Measurements from ENCODE around the gene FCGR3A.
"Not testable (repeated sequence)": the region's sequence is repeated elsewhere in the genome, so short reads cannot be mapped to it uniquely, and the experiment has no call there.

Gene FCGR3A

GRCh38 chr1:161571703-161572102 lies 22.1 kb upstream of the FCGR3A start:
- H3K9me3 ChIP-seq; DNase-seq (ENCODE audit: low spot score in 2 of 2); in situ Hi-C loops (cut with MboI; ENCODE audit: low sequenced_read_pairs); H3K4me1 ChIP-seq; H3K36me3 ChIP-seq (replicated peaks); H3K4me3 ChIP-seq; H3K27me3 ChIP-seq (ENCODE audit: low read depth): not testable (repeated sequence)

DNA sequence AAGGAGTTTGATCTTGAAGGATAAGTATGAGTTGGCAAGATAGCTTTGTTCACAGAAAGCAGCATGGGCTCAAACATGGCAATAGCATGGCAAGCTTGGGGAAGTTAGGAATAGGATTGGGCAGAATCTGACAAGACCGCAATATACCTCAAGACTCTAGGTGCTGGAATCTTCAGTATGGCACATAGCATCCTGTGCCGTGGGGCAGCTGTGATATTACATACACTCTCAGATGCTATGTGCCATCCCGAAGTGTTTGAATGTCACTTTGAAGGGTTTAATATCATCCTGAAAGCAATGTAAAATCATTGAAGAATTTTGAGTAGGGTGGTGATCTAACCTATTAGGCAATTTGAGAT lies 17.0 kb upstream of the FCGR3A start:
- H3K36me3 ChIP-seq (replicated peaks); H3K4me3 ChIP-seq; H3K27me3 ChIP-seq (ENCODE audit: low read depth); DNase-seq (ENCODE audit: low spot score in 2 of 2); H3K9me3 ChIP-seq; H3K4me1 ChIP-seq; in situ Hi-C loops (cut with MboI; ENCODE audit: low sequenced_read_pairs): not testable (repeated sequence)

- in situ Hi-C loops (cut with MboI; ENCODE audit: low sequenced_read_pairs) = not testable (repeated sequence)
These were observed 13.9 kb upstream of the FCGR3A start for GRCh38 chr1:161563522-161563921.

GRCh38 chr1:161562441-161562840 lies 12.8 kb upstream of the FCGR3A start:
- H3K36me3 ChIP-seq (replicated peaks); H3K27me3 ChIP-seq (ENCODE audit: low read depth); H3K4me1 ChIP-seq; H3K4me3 ChIP-seq; in situ Hi-C loops (cut with MboI; ENCODE audit: low sequenced_read_pairs); DNase-seq (ENCODE audit: low spot score in 2 of 2); H3K9me3 ChIP-seq: not testable (repeated sequence)

More at GRCh38 chr1:161563522-161563921, 13.9 kb upstream of the FCGR3A start:
- not testable (repeated sequence) for DNase-seq (ENCODE audit: low spot score in 2 of 2); H3K27me3 ChIP-seq (ENCODE audit: low read depth); H3K9me3 ChIP-seq; H3K4me1 ChIP-seq; H3K4me3 ChIP-seq; H3K36me3 ChIP-seq (replicated peaks)

DNA sequence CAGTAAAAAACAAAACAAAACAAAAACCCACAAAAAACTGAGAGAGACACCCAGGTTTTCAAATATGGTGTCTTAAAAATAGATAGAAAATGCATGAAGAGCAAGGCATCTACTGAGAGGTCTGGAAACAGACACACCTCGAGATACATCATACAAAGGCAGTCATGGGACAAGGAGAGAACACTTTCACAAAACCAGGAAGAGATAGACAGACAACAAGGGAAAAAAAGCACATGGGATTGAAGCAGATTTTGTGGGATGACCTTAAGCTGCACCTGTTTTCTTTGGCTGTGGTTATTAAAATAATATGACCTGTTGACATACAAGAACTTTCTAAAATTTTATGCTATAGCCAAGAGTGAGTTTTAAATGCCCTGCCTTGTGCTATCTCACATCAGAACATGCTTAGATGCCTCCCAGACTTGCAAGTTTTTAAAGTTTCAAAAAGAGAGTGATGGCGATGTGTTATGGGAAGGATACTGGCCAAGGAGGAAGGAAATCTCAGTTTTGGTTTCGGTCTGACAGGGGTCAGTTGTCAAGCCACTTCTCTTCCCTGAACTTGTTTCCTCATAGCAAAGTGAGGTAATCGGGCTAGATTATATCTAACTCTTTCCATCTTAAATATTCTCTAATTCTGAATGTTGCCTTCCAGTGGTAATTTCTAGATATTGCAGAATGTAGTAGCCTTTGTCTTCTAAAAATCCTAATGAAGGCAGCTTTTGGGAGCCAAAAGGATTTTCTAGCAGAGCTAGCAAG lies 11.5 kb upstream of the FCGR3A start:
- H3K9me3 ChIP-seq; H3K4me3 ChIP-seq; H3K27me3 ChIP-seq (ENCODE audit: low read depth); DNase-seq (ENCODE audit: low spot score in 2 of 2); H3K36me3 ChIP-seq (replicated peaks); H3K4me1 ChIP-seq; in situ Hi-C loops (cut with MboI; ENCODE audit: low sequenced_read_pairs): not testable (repeated sequence)

DNA sequence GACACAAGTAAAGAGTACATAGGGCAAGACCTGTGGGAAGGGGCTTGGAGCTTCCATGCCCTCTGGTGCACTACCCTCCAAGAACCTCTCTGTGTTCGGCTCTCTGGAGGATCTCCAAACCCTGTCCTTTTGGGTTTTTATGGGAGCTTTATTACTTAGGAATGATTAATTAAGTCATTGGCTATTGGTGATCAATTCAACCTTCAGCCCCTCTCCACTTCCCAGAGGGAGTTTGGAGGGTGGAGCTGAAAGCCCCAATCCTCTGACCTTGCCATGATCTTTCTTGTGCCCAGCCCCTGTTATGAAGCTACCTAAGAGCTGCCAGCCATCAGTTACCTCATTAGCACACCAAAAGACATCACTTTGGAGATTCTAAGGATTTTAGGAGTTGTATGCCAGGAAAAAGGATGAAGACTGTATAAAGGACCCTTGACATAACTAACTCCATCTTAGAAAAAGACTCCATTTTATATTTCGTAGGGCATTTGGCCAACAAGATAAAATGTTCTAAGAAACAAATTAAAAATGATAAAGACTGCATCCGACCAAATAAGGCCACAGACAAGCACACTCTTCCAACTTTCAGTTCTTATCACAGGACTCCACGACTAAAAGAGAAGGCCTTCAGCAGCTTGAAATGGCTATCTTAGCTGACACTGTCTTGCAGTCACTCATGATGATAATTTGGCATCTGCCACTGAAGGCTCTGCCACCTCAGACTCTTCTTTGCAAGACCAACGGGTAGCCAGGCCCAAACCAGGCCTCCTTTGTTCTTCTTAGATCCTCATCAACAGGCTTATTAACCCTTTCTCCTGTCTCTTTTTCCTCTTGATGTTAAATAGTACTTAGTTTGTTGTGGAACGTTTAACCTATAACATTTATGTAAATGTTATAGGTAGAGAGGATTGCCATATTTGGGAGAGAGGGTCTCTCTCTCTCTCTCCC lies 8.2 kb upstream of the FCGR3A start:
- H3K27me3 ChIP-seq (ENCODE audit: low read depth); in situ Hi-C loops (cut with MboI; ENCODE audit: low sequenced_read_pairs); DNase-seq (ENCODE audit: low spot score in 2 of 2); H3K9me3 ChIP-seq; H3K36me3 ChIP-seq (replicated peaks); H3K4me1 ChIP-seq; H3K4me3 ChIP-seq: not testable (repeated sequence)

GRCh38 chr1:161556990-161557389 lies 7.4 kb upstream of the FCGR3A start:
- H3K36me3 ChIP-seq (replicated peaks); H3K27me3 ChIP-seq (ENCODE audit: low read depth); DNase-seq (ENCODE audit: low spot score in 2 of 2); H3K4me1 ChIP-seq; H3K9me3 ChIP-seq; H3K4me3 ChIP-seq; in situ Hi-C loops (cut with MboI; ENCODE audit: low sequenced_read_pairs): not testable (repeated sequence)

GRCh38 chr1:161556143-161556542 lies 6.5 kb upstream of the FCGR3A start:
- H3K9me3 ChIP-seq; in situ Hi-C loops (cut with MboI; ENCODE audit: low sequenced_read_pairs); H3K27me3 ChIP-seq (ENCODE audit: low read depth); H3K4me3 ChIP-seq; H3K36me3 ChIP-seq (replicated peaks); DNase-seq (ENCODE audit: low spot score in 2 of 2); H3K4me1 ChIP-seq: not testable (repeated sequence)

- H3K27me3 ChIP-seq (ENCODE audit: low read depth); H3K4me3 ChIP-seq; in situ Hi-C loops (cut with MboI; ENCODE audit: low sequenced_read_pairs); H3K4me1 ChIP-seq; H3K9me3 ChIP-seq; H3K36me3 ChIP-seq (replicated peaks); DNase-seq (ENCODE audit: low spot score in 2 of 2): not testable (repeated sequence)
These were observed 5.3 kb upstream of the FCGR3A start for GRCh38 chr1:161554815-161555417.

DNA sequence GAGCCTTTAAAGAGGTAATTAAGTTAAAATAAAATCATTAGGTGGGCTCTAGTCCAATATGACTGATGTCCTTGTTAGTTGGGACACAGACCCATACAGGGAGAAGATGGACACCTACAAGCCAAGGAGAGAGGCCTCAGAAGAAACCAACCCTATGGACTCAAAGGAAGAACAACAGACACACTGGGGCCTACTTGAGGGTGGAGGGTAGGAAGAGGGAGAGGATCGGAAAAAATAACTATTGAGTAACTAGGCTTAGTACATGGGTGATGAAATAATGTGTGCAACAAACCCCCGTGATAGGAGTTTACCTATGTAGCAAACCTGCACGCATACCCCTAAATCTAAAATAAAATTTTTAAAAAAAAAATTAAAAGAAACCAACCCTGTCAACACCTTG lies 4.7 kb upstream of the FCGR3A start:
- H3K36me3 ChIP-seq (replicated peaks); H3K4me1 ChIP-seq; DNase-seq (ENCODE audit: low spot score in 2 of 2); H3K9me3 ChIP-seq; H3K27me3 ChIP-seq (ENCODE audit: low read depth); H3K4me3 ChIP-seq; in situ Hi-C loops (cut with MboI; ENCODE audit: low sequenced_read_pairs): not testable (repeated sequence)

DNA sequence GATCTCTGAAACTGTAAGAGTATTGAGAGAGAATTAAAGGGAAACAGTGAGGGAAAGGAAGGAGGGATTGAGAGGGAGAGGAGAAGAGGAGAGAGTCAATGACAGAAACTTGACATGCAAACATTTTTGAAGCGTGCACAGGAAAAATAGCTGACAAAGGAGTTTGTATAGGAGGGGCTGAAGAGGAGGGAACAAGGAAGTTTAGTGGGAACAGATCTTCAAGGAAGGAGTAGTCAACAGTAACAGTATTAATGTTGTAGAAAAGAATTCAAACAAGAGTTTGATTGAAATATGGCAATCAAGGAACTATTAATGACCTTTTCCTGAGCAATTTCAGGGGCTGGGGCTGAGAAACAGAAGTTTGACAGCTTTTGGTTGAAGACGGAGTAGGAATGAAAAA lies 4.0 kb upstream of the FCGR3A start:
- not testable (repeated sequence) for DNase-seq (ENCODE audit: low spot score in 2 of 2)

DNA sequence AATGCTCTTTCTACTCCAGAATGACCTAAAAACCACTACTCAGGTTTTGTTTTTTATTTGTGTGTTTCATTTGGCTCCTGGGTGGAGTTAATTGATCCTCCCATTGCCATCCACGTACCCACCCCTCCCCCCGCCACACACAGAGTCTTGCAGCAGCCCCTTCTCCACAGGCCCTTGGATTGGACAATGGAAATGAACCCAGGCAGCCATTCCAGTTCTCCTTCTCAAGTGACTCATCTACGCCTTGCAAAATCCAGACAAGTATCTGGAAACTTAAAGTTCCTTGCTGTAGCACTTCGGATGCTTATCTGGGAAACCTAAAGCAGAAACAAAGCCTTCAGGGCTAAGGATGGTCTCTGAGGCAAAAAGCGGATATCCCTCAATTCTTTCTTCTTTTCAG lies 1.3 kb upstream of the FCGR3A start:
- in situ Hi-C loops (cut with MboI; ENCODE audit: low sequenced_read_pairs); H3K27me3 ChIP-seq (ENCODE audit: low read depth); H3K4me3 ChIP-seq: not testable (repeated sequence)

More for the DNA sequence above, 4.0 kb upstream of the FCGR3A start:
- H3K36me3 ChIP-seq (replicated peaks); in situ Hi-C loops (cut with MboI; ENCODE audit: low sequenced_read_pairs); H3K4me1 ChIP-seq; H3K27me3 ChIP-seq (ENCODE audit: low read depth); H3K4me3 ChIP-seq; H3K9me3 ChIP-seq: not testable (repeated sequence)

GRCh38 chr1:161548749-161549406 lies 740 bp downstream of the FCGR3A start:
- in situ Hi-C loops (cut with MboI; ENCODE audit: low sequenced_read_pairs) = not testable (repeated sequence)

More for the DNA sequence above, 1.3 kb upstream of the FCGR3A start:
- DNase-seq (ENCODE audit: low spot score in 2 of 2); H3K36me3 ChIP-seq (replicated peaks); H3K9me3 ChIP-seq; H3K4me1 ChIP-seq: not testable (repeated sequence)

More at GRCh38 chr1:161548749-161549406, 740 bp downstream of the FCGR3A start:
- H3K9me3 ChIP-seq; H3K4me1 ChIP-seq; DNase-seq (ENCODE audit: low spot score in 2 of 2); H3K27me3 ChIP-seq (ENCODE audit: low read depth); H3K4me3 ChIP-seq; H3K36me3 ChIP-seq (replicated peaks): not testable (repeated sequence)

Measured in HAP-1 (cell line).